ENCODE results near the gene GSTM4.

DNA sequence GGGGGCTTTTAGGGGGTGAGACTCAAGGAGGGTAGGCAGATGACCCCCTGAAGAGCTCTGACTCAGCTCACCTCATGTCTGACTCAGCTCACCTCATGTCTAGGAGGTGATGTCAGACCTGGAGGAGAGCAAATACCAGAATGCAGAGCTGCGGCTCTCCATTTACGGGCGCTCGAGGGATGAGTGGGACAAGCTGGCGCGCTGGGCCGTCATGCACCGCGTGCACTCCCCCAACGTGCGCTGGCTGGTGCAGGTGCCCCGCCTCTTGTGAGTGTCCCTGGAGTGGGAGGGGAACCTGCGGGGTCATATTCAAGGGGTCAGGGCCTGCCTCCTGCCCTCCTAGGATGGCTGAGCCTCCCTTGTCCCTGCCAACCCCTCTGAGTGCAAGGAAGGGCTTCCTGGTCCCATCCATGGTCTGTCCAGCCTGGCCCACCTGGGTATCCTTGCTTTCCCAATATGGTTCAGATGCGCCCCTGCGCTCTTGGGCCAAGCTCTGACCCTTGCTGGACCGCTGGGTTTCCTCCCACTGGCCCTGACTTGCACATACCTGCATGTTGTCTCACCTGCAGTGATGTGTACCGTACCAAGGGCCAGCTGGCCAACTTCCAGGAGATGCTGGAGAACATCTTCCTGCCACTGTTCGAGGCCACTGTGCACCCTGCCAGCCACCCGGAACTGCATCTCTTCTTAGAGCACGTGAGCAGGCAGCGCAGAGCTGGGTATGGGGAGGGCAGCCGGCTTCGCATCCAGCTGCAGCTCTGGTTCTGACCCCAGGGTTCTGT lies 27.2 kb upstream of the GSTM4 start:
- TF ChIP-seq, protein P1, sequence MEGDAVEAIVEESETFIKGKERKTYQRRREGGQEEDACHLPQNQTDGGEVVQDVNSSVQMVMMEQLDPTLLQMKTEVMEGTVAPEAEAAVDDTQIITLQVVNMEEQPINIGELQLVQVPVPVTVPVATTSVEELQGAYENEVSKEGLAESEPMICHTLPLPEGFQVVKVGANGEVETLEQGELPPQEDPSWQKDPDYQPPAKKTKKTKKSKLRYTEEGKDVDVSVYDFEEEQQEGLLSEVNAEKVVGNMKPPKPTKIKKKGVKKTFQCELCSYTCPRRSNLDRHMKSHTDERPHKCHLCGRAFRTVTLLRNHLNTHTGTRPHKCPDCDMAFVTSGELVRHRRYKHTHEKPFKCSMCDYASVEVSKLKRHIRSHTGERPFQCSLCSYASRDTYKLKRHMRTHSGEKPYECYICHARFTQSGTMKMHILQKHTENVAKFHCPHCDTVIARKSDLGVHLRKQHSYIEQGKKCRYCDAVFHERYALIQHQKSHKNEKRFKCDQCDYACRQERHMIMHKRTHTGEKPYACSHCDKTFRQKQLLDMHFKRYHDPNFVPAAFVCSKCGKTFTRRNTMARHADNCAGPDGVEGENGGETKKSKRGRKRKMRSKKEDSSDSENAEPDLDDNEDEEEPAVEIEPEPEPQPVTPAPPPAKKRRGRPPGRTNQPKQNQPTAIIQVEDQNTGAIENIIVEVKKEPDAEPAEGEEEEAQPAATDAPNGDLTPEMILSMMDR (IDR thresholded peaks at IDR 0.05; ENCODE audit: insufficient read depth, low read length), result no peak
- no peak for TF ChIP-seq POLR2AphosphoS5 (IDR thresholded peaks at IDR 0.05; ENCODE audit: low read depth)
- TF ChIP-seq, protein P2, sequence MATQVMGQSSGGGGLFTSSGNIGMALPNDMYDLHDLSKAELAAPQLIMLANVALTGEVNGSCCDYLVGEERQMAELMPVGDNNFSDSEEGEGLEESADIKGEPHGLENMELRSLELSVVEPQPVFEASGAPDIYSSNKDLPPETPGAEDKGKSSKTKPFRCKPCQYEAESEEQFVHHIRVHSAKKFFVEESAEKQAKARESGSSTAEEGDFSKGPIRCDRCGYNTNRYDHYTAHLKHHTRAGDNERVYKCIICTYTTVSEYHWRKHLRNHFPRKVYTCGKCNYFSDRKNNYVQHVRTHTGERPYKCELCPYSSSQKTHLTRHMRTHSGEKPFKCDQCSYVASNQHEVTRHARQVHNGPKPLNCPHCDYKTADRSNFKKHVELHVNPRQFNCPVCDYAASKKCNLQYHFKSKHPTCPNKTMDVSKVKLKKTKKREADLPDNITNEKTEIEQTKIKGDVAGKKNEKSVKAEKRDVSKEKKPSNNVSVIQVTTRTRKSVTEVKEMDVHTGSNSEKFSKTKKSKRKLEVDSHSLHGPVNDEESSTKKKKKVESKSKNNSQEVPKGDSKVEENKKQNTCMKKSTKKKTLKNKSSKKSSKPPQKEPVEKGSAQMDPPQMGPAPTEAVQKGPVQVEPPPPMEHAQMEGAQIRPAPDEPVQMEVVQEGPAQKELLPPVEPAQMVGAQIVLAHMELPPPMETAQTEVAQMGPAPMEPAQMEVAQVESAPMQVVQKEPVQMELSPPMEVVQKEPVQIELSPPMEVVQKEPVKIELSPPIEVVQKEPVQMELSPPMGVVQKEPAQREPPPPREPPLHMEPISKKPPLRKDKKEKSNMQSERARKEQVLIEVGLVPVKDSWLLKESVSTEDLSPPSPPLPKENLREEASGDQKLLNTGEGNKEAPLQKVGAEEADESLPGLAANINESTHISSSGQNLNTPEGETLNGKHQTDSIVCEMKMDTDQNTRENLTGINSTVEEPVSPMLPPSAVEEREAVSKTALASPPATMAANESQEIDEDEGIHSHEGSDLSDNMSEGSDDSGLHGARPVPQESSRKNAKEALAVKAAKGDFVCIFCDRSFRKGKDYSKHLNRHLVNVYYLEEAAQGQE (IDR thresholded peaks at IDR 0.05; ENCODE audit: insufficient replicate concordance, low read depth), result no peak
